PFSK-1 (cell line): Measurements from ENCODE around the gene JAG2.

ENCODE experiments used
- FOXP2 ChIP-seq: optimal IDR thresholded peaks from 2 replicates; pipeline ENCODE3; 2011; ENCODE audit warnings: borderline replicate concordance, control low read depth, inconsistent platforms; ENCODE audit not compliant: insufficient read depth; ENCODE audit errors: extremely low read length, extremely low read depth
- POLR2AphosphoS5 ChIP-seq: IDR thresholded peaks from 2 replicates; pipeline ENCODE4 v1.6.1; 2012; ENCODE audit warnings: low read depth, mild to moderate bottlenecking, control low read depth, low read length, moderate library complexity
- SIN3A ChIP-seq: IDR thresholded peaks from 2 replicates; pipeline ENCODE4 v1.6.1; 2012; ENCODE audit warnings: mild to moderate bottlenecking, low read length, moderate library complexity, borderline replicate concordance; ENCODE audit not compliant: insufficient read depth
- TAF1 ChIP-seq: IDR thresholded peaks from 2 replicates; pipeline ENCODE4 v1.6.1; 2012; ENCODE audit warnings: low read length, control low read depth, borderline replicate concordance; ENCODE audit not compliant: insufficient read depth
- TF ChIP-seq, protein P1 (sequence below), 2 experiments: IDR thresholded peaks; 2 replicates each; pipeline versions ENCODE4 v1.6.1 to v1.8.0; 2011 to 2012; ENCODE audit warnings: low read depth in 2 of 2, low read length in 2 of 2, control low read depth in 1 of 2, inconsistent platforms in 1 of 2, mild to moderate bottlenecking in 1 of 2, moderate library complexity in 1 of 2; ENCODE audit not compliant: insufficient read depth in 1 of 2

DNA sequence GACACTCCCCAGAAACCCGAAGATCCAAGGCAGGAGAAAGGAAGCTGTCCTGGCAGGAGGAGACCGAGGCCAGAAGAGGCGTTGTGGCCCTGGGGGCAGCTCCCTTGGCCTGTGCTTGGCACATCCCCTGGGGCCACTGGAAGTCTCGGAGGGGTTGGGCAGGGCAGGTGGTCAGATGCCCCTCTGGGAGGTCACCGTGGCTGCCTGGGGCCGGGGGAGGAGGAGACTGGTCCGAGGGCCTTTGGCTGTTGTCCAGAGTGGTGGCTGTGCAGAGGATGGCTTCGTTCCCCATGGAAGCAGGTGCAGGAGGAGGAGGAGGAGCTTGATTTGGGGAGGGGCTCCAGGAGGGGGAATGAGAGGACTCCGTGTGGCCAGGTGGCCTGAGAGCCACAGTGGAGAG, 15.9 kb upstream of the JAG2 start:
- TF ChIP-seq POLR2AphosphoS5 (no peak), TAF1 (no peak), SIN3A (no peak), FOXP2 (no peak)
- TF ChIP-seq, protein P1, sequence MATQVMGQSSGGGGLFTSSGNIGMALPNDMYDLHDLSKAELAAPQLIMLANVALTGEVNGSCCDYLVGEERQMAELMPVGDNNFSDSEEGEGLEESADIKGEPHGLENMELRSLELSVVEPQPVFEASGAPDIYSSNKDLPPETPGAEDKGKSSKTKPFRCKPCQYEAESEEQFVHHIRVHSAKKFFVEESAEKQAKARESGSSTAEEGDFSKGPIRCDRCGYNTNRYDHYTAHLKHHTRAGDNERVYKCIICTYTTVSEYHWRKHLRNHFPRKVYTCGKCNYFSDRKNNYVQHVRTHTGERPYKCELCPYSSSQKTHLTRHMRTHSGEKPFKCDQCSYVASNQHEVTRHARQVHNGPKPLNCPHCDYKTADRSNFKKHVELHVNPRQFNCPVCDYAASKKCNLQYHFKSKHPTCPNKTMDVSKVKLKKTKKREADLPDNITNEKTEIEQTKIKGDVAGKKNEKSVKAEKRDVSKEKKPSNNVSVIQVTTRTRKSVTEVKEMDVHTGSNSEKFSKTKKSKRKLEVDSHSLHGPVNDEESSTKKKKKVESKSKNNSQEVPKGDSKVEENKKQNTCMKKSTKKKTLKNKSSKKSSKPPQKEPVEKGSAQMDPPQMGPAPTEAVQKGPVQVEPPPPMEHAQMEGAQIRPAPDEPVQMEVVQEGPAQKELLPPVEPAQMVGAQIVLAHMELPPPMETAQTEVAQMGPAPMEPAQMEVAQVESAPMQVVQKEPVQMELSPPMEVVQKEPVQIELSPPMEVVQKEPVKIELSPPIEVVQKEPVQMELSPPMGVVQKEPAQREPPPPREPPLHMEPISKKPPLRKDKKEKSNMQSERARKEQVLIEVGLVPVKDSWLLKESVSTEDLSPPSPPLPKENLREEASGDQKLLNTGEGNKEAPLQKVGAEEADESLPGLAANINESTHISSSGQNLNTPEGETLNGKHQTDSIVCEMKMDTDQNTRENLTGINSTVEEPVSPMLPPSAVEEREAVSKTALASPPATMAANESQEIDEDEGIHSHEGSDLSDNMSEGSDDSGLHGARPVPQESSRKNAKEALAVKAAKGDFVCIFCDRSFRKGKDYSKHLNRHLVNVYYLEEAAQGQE (IDR thresholded peaks at IDR 0.05; ENCODE audit: insufficient read depth in 1 of 2, low read depth in 2 of 2, low read length in 2 of 2), result no peak
